Esophagus squamous epithelium (tissue), 5 donors: ENCODE results near the gene ZFYVE28. TPM values are rescaled to one million over a fixed set of nuclear protein-coding genes. Genes with fewer than 3 reads are reported as not detected.

Experiments used
- DNase-seq: peaks from one replicate; lab custom pipeline; 2025; lab: John Stamatoyannopoulos, UW
- H3K27ac ChIP-seq, 4 donors: fragments of 200-600 bp; sonication (generic); one replicate each; pipeline ENCODE4 v1.5.1; 2016 to 2019; ENCODE audit warnings: mild to moderate bottlenecking in 1 of 4
- H3K27me3 ChIP-seq, 4 donors: fragments of 200-600 bp; sonication (generic); 1 replicate in 3 of 4; 2 replicates in 1 of 4; pipeline versions ENCODE4 v1.5.1 to v1.6.0; 2017 to 2021; ENCODE audit warnings: antibody characterized with exemption in 1 of 4
- H3K36me3 ChIP-seq, 3 donors: fragments of 200-600 bp; sonication (generic); one replicate each; pipeline ENCODE4 v1.5.1; 2016 to 2019
- H3K4me1 ChIP-seq, 3 donors: fragments of 200-600 bp; sonication (generic); one replicate each; pipeline ENCODE4 v1.5.1; 2017 to 2019
- H3K4me3 ChIP-seq, 4 donors: fragments of 200-600 bp; sonication (generic); 1 replicate in 3 of 4; 2 replicates in 1 of 4; pipeline ENCODE4 v1.5.1; 2016 to 2019; ENCODE audit warnings: mild to moderate bottlenecking in 2 of 4, moderate library complexity in 1 of 4
- H3K9me3 ChIP-seq, 3 donors: fragments of 200-600 bp; sonication (generic); one replicate each; pipeline ENCODE4 v1.5.1; 2016 to 2019
- POLR2A ChIP-seq, 4 donors: fragments of 450-650 bp; IDR thresholded peaks; one replicate each; pipeline ENCODE4 v1.6.1; 2017; ENCODE audit warnings: antibody characterized with exemption in 4 of 4, mild to moderate bottlenecking in 4 of 4, moderate library complexity in 3 of 4
- WGBS, 2 donors: methylation state at CpG; one replicate each; pipeline ENCODE4 v1.1.5; 2018; 5-methylcytosine and 5-hydroxymethylcytosine counted together
- intact Hi-C: fragments of 100-400 bp; cut with DNase I; formaldehyde crosslinking; loops from one replicate; pipeline ENCODE4 v1.15.0; 2022
- total RNA-seq, 4 donors: library from RNA; depleted of rRNA; stranded (reverse); fragments of >200 nt; gene quantifications; one replicate each; pipeline ENCODE4 v1.1.0, GENCODE V29; 2016
- TF ChIP-seq, protein P1 (sequence below), 6 experiments: fragments of 450-650 bp in 4 of 6; fragments of 200-600 bp in 2 of 6; sonication (generic) in 2 of 6; IDR thresholded peaks; one replicate each; pipeline ENCODE4 v1.5.1; 2016 to 2019; ENCODE audit warnings: antibody characterized with exemption in 6 of 6, mild to moderate bottlenecking in 4 of 6, moderate library complexity in 4 of 6
- donor health status: DM: yes; HTN: yes; CAD: no.

Gene ZFYVE28
- total RNA-seq, 4 donors from 2014 or later, result 5.1 to 8.5 (median 8.2) TPM

DNA sequence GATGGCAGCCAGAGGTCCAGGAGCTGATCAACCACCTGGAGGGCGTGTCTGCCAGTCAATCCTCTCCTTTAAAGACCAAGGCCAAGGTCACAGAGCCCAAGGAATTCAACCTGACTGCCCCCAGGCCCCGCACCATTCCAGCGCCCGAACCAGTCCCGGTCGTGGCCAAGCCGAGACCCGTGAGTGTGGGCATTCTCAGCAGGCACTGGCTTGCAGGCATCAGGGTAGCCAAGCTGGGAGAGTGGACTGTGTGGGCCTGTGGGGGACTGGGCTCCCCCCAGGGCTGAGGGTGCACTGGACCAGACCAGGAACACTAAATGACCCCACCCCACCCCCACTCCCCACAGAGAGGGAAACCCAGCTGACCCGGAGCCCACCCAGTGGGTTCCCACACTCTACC is 26.7 kb upstream of the ZFYVE28 start:
- Histone ChIP-seq H3K36me3 (no peaks in the 10 kb centered on the region), H3K27me3 (no peaks in the 10 kb centered on the region), H3K4me1 (no peaks in the 10 kb centered on the region), H3K9me3 (no peaks in the 10 kb centered on the region), H3K27ac (no peak overlapping the region), H3K4me3 (no peak overlapping the region)
- WGBS, 2 donors, result 95% methylated on average over 3 of the region's 9 CpGs; no CpG with 5 or more reads in 1 of the 2 donors
- no peak for TF ChIP-seq POLR2A (IDR thresholded peaks at IDR 0.05)
- TF ChIP-seq, protein P1, sequence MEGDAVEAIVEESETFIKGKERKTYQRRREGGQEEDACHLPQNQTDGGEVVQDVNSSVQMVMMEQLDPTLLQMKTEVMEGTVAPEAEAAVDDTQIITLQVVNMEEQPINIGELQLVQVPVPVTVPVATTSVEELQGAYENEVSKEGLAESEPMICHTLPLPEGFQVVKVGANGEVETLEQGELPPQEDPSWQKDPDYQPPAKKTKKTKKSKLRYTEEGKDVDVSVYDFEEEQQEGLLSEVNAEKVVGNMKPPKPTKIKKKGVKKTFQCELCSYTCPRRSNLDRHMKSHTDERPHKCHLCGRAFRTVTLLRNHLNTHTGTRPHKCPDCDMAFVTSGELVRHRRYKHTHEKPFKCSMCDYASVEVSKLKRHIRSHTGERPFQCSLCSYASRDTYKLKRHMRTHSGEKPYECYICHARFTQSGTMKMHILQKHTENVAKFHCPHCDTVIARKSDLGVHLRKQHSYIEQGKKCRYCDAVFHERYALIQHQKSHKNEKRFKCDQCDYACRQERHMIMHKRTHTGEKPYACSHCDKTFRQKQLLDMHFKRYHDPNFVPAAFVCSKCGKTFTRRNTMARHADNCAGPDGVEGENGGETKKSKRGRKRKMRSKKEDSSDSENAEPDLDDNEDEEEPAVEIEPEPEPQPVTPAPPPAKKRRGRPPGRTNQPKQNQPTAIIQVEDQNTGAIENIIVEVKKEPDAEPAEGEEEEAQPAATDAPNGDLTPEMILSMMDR (IDR thresholded peaks at IDR 0.05), result no peak
- no peak for DNase-seq
- intact Hi-C loops, result loop anchor here (10.0 kb wide), 1 partner anchor 220 kb away; no protein-coding TSS in a partner anchor

DNA sequence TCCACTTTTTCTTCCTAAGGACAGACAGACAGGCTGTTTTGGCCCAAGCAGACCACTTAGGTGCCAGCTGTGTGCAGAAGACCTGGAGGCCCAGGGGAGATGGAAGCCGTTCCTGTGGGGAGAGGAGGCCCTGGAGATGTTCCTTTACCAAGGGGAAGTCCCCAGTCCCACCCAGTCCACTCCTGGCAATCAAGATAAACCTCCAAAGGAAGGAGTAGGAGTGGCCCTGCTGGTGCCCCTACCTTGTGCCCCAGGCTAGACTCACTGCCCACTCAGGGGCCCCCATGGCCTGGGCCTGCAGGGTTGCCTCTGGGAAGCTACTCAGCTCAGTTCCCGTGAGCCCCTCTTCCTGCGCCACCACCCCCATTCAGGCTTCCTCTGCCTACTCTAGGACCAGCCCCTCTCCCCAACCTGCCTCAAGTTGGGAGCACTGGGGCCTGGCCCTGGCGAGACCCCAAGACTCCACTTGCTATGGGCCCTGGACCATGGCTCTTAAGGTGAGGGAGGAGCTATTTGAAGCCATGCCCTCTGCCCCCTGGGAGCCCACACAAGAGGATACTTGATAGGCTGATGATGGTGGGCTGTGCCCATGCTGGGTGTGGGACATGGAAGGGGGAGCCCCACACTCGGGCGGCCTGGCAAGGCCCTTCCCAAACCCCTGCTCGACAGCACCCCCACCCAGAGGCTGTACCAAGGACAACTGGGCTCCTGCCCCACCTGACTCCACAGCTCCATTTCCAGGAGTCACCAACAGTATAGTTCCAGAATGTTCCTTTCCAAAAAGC is 25.7 kb upstream of the ZFYVE28 start:
- WGBS, 2 donors, result 60% methylated on average over 1 of the region's 7 CpGs; no CpG with 5 or more reads in 1 of the 2 donors
- no peak overlapping the region for H3K27ac ChIP-seq
- no peaks in the 10 kb centered on the region for H3K36me3 ChIP-seq
- H3K27me3 ChIP-seq, result no peaks in the 10 kb centered on the region
- no peak for TF ChIP-seq POLR2A (IDR thresholded peaks at IDR 0.05)
- TF ChIP-seq, protein P1 (IDR thresholded peaks at IDR 0.05), result no peak
- intact Hi-C loops, result loop anchor here (10.0 kb wide), 1 partner anchor 219 kb away; no protein-coding TSS in a partner anchor
- no peaks in the 10 kb centered on the region for H3K4me1 ChIP-seq
- DNase-seq, result no peak
- H3K9me3 ChIP-seq, result no peaks in the 10 kb centered on the region
- H3K4me3 ChIP-seq, result no peak overlapping the region

DNA sequence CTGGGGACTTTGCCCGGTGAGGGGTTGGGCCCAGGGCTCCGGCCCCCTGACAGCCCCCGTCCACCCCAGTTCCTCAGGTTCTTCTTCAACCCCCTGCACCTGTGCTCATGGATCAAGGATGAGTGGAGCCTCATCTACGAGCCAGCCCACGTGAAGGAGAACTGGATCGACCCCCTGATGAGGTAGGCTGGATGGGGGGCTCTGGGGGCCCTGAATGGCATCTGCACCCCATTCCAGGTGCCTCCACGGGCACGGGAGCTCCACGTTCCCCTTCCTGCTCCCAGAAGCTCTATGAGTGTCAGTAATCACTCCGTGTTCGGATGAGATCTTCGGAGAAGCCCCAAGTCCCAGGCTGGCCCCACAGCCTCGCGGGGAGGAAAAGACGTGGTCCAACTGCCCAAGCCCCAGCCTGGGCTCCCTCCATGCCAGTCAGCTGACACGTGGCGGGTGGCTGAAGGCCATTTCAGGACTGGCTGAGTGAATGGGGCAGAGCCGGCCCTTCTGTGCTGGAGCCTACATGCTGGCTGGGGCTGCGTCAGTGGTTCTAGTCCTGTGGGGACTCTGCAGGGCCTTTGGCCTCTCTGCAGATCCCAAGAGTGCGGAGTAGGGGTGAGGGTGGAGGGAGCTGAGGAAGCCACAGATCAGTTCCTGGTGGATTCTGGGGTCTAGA is 24.8 kb upstream of the ZFYVE28 start:
- Histone ChIP-seq H3K4me1 (no peaks in the 10 kb centered on the region), H3K27ac (no peak overlapping the region), H3K27me3 (no peaks in the 10 kb centered on the region), H3K36me3 (no peaks in the 10 kb centered on the region), H3K9me3 (no peaks in the 10 kb centered on the region), H3K4me3 (no peak overlapping the region)
- intact Hi-C loops, result loop anchor here (10.0 kb wide), 1 partner anchor 218 kb away; no protein-coding TSS in a partner anchor
- 83% methylated on average over 3 of the region's 20 CpGs; no CpG with 5 or more reads in 1 of the 2 donors for WGBS, 2 donors
- no peak for DNase-seq
- TF ChIP-seq, protein P1 (IDR thresholded peaks at IDR 0.05), result no peak
- TF ChIP-seq POLR2A (IDR thresholded peaks at IDR 0.05), result no peak

DNA sequence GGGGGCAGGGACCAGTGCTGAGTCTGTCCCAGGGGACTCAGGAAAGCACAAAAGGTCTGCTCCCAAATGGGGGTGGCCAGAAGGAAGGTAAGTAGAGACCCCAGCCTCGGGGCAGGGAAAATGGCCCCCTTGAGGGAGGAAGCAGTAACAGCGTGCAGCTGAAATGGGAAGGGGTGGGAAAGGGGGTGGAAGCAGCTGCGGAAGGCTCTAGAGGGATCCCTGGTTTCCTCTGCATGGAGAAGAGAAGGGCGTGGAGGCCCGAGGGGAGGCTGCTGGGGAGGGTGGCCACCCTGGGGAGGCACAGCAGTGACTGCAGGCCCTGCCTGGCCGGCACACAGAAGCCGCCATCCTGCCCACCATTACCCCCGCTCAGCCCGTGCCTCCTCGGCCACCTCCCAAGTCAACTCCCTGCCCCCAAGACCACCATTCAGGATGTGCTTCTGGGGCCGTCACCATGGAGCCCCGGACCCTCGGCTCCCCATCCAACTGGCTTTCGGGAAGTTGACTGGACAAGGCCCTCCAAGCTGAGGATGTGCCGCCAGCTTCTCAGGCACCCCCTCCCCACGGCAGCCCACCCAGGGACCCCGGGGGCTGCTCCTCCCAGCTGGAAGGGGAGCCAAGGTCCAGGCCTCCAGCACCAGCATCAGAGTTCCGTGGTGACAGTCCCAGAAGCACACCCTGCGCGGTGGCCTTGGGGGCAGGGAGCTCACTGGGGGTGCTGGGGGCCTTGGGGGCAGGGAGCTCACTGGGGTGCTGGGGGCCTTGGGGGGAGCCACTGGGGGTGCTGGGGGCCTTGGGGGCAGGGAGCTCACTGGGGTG is 23.9 kb upstream of the ZFYVE28 start:
- TF ChIP-seq, protein P1 (IDR thresholded peaks at IDR 0.05), result no peak
- no peak for TF ChIP-seq POLR2A (IDR thresholded peaks at IDR 0.05)
- no peaks in the 10 kb centered on the region for H3K27me3 ChIP-seq
- H3K9me3 ChIP-seq, result no peaks in the 10 kb centered on the region
- no peak overlapping the region for H3K27ac ChIP-seq
- no peak for DNase-seq
- 46 to 67% methylated on average over 7 to 10 of the region's 20 CpGs for WGBS, 2 donors
- H3K4me1 ChIP-seq, result no peaks in the 10 kb centered on the region
- no peaks in the 10 kb centered on the region for H3K36me3 ChIP-seq
- no peak overlapping the region for H3K4me3 ChIP-seq
- intact Hi-C loops, result loop anchor here (10.0 kb wide), 1 partner anchor 218 kb away; no protein-coding TSS in a partner anchor
